Measurements from ENCODE around the gene SLC19A1. TPM values are rescaled to one million over a fixed set of nuclear protein-coding genes. Genes with fewer than 3 reads are reported as not detected.

SLC19A1 gene
- 10 to 100 TPM; 34.3 to 38.4 TPM for total RNA-seq

DNA sequence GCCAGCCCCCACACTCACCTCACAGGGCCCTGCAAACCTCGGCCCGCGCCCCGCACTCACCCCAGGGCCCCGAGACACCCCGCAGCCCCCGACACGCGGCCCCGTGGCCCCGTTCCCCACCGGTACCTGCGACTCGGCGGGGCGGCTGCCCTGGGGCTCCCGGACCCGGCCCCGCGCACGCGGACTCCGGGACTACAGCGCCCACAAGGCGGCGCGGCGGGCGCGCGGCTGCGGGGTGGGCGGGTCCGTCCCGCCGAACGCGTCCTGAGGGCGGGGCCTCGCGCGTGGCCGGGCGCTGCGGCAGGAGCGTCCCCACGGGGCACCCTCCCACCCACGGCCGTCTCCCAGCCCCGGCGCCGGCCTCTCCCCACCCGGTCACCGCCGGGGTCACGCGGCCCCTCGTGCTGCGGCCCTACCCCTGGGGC is at the start of gene SLC19A1:
Gene SLC19A1 (minus strand): TSS at position 199 of the 425 bp plus-strand sequence. CDS start 4,481 bp downstream, outside the sequence.
- ATAC-seq (ENCODE audit: low read depth): peak; percentile 81
- H3K4me3 Mint-ChIP-seq: peak within 1 kb of the TSS; percentile 73
- peaks cover 10% of the 10 kb centered on the region for H3K4me1 Mint-ChIP-seq
- DNase-seq: peak; percentile 91
- peak within 1 kb of the TSS; percentile 65 for H3K27ac Mint-ChIP-seq
- POLR2A ChIA-PET: interaction anchor here (0.7 to 1.1 kb wide), 2 partner anchors 9 to 10 kb away, joined by 4 read pairs; no protein-coding TSS in a partner anchor
- H3K36me3 Mint-ChIP-seq: no peaks in the 10 kb centered on the region
- H3K9me3 Mint-ChIP-seq: no peaks in the 10 kb centered on the region
- H3K27me3 Mint-ChIP-seq: no peaks in the 10 kb centered on the region

DNA sequence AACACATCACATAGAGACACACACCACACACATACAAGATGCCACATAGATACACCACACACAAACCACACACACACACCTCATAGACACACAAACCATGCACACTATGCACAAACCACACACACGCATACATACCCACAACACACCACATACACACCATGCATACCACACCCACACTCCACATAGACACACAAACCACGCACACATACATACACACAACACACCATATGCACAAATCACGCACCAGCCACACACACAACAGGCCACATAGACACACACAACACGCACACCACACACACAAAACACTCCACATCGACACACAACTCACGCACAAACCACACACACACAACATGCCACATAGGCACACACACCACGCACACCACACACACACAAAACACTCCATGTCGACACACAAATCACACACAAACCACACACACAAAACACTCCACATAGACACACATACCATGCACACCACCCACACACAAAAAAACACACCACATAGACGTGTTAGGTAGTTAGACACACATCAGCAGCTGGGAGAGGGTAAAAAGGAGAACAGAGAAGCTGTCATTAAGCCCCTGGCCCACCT is 49.5 kb upstream of the SLC19A1 start:
- no peak for ATAC-seq (ENCODE audit: low read depth)
- H3K27ac Mint-ChIP-seq: no peak overlapping the region
- no peak for DNase-seq

DNA sequence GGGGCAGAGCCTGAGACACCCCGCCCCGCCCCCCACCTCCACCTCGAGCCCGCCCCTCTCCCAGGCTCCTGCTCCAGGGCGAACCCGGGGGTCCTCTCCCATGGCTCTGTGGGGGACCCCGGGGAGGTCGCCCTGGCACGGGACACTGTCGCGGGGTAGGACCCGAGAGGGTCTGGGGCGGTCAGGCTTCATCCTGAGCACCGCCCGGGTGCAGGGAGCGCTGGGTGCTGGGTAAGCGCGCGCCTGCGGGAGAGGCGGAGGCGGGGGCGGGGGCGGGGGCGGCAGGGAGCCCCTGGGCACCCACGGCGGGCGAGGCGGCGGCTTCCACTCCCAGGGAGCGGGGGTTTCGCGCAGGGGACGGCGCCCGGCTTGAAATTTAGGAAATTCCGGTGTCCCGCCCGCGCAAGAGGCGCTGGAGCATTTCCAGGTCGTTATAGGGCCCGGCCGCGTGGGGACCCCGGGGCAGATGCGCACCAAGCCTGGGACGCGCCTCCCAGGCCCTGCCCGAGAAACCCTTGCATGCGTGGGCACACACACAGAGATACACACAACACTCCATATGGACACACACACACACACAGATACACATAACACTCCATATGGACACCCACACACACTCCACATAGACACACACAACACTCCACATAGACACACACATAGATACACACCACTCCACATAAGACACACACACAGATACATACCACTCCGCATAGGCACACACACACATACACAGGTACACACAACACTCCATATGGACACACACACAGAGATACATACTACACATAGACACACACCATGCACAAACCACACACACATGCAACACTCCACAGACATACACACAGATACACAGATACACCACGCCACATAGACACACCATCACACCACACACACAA is 48.7 kb upstream of the SLC19A1 start:
- no peak for DNase-seq
- peaks cover 22% of the 10 kb centered on the region for H3K27me3 Mint-ChIP-seq
- peaks cover 3% of the 10 kb centered on the region for H3K36me3 Mint-ChIP-seq
- ATAC-seq (ENCODE audit: low read depth): peak; percentile 66
- POLR2A ChIA-PET: no interaction called here
- peaks cover 8% of the 10 kb centered on the region for H3K4me1 Mint-ChIP-seq
- peaks cover 21% of the 10 kb centered on the region for H3K9me3 Mint-ChIP-seq
- no peak overlapping the region for H3K27ac Mint-ChIP-seq
- H3K4me3 Mint-ChIP-seq: no peak overlapping the region

More for the DNA sequence above, 49.5 kb upstream of the SLC19A1 start:
- POLR2A ChIA-PET: interaction anchor here (0.9 to 1.1 kb wide), 5 partner anchors 37 to 113 kb away, joined by 3 to 8 read pairs (median 6); no protein-coding TSS in a partner anchor
- Mint-ChIP-seq H3K36me3 (no peaks in the 10 kb centered on the region), H3K4me3 (no peak overlapping the region), H3K9me3 (peaks cover 15% of the 10 kb centered on the region), H3K27me3 (peaks cover 17% of the 10 kb centered on the region), H3K4me1 (peaks cover 12% of the 10 kb centered on the region)

DNA sequence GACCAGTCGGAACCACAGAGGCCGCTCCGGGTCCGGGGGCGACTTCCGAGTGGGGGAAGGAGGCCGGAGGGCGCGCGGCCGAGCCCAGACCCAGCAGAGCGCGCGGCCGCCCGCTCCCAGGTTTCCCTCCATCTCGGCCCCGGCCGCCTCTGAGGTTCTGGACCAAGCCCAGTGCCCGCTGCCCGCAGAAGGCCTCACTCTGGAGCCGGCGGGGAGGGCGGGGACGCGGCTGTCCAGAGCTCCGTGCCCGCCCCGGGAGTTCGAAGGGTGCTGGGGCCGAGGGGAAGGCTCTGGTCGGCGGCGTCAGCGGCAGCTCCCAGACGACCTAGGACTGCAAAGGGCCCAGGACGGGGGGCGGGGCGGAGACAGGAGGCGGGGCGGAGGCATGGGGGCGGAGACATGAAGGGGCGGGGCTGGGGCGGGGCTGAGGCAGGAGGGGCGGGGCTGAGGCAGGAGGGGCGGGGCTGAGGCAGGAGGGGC is 48.0 kb upstream of the SLC19A1 start:
- peak overlapping the region; percentile 55 for H3K4me3 Mint-ChIP-seq
- H3K36me3 Mint-ChIP-seq: peaks cover 3% of the 10 kb centered on the region
- no peak overlapping the region for H3K27ac Mint-ChIP-seq
- H3K9me3 Mint-ChIP-seq: peaks cover 23% of the 10 kb centered on the region
- ATAC-seq (ENCODE audit: low read depth): peak; percentile 61
- POLR2A ChIA-PET: no interaction called here
- peaks cover 22% of the 10 kb centered on the region for H3K27me3 Mint-ChIP-seq
- peaks cover 8% of the 10 kb centered on the region for H3K4me1 Mint-ChIP-seq
- DNase-seq: peak; percentile 80

DNA sequence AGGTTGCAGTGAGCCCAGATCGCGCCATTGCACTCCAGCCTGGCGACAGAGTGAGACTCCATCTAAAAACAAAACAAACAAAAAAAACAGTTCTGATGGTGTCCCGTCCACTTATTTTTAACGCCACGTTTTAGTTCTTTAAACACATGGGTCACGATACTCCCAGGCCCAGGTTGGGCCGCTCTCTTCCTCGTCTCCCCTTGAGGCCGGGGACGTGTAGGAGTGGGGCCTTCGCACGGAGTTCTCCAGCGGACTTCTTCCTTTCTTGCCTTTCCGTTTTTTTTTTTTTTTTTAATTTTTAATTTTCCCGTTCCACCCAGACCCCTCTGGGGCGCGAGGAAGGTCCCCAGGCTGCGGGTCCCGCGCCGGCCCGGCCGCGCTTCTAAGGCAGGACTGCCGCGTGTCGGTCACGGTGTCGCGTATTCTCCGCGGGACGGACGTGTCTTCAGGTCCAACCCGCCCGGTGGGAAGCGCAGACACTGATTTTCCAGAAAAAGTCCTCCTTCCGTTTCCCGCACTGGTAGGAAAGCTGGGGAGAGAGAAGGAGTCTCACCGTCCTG is 47.5 kb upstream of the SLC19A1 start:
- DNase-seq: no peak
- H3K4me3 Mint-ChIP-seq: no peak overlapping the region
- no peak overlapping the region for H3K27ac Mint-ChIP-seq

DNA sequence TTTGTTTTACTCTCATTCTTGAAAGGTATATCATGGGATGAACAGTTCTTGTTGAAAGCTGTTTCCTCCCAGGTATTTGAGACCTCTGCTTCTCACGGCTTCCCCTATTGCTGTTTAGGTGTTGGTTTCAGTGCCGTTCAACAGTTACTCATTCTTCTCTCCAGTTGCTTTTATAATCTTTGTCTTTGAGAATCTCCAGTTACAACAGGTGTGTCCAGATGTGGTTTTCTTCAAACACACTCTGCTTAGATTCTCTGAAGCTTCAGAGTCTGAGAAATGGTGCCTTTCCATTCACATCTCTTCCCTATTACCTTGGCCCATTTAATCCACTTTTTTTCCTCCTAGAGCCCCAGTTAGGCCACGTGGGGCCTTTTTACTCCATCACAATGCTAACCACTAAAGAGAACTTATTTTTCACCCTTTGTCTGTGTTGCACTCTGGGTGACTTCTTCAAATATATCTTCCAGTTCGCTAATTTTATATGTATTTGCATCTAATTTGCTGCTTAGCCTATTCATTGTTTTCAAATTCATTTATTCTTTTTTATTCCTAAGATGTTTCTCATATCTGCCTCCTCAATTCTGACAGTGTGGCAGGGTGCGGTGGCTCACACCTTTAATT is 46.7 kb upstream of the SLC19A1 start:
- no peak overlapping the region for H3K4me3 Mint-ChIP-seq
- no peak overlapping the region for H3K27ac Mint-ChIP-seq
- peaks cover 27% of the 10 kb centered on the region for H3K9me3 Mint-ChIP-seq
- POLR2A ChIA-PET: no interaction called here
- ATAC-seq (ENCODE audit: low read depth) (no peak), DNase-seq (no peak)
- H3K4me1 Mint-ChIP-seq: peaks cover 5% of the 10 kb centered on the region
- H3K27me3 Mint-ChIP-seq: peaks cover 26% of the 10 kb centered on the region
- H3K36me3 Mint-ChIP-seq: peaks cover 3% of the 10 kb centered on the region

More for the DNA sequence above, 47.5 kb upstream of the SLC19A1 start:
- Mint-ChIP-seq H3K4me1 (peaks cover 8% of the 10 kb centered on the region), H3K36me3 (peaks cover 3% of the 10 kb centered on the region), H3K9me3 (peaks cover 23% of the 10 kb centered on the region), H3K27me3 (peaks cover 23% of the 10 kb centered on the region)
- POLR2A ChIA-PET: no interaction called here
- ATAC-seq (ENCODE audit: low read depth): no peak

DNA sequence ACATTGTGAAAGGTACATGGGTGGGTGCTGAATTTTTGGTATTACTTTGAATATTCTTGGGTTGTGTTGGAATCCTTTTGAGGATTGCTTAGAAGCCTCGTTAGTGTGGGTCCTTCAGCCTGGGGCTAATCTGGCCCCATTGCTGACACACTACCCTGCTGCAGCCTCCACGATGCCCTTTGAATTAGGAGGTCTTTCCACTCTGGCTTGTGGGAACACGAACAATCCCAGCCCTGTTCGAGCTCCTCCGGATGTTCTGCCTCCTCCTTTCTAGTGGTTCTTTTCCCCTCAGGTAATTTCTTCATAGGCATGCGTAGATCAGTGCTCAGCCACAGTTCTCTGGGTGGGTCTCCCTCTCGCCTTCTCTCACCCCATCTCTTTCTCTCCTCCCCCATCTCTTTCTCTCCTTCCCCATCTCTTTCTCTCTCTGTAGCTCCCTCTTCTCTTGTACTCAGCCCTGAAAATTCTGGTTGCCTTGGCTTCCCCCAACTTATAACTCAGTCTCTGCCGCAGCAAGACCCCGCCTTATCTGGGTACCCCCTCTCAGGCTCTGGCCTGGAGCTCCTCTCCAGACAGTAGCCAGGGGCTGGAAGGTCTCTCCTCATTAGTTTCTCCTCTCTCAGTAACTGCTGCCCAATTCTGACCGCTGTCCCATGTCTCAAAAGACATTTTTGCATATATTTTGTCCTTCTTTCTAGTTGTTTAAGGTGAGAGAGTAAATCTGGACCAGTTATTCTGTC is 46.0 kb upstream of the SLC19A1 start:
- ATAC-seq (ENCODE audit: low read depth) (no peak), DNase-seq (no peak)
- H3K4me3 Mint-ChIP-seq: no peak overlapping the region
- POLR2A ChIA-PET: no interaction called here
- no peak overlapping the region for H3K27ac Mint-ChIP-seq
- peaks cover 3% of the 10 kb centered on the region for H3K36me3 Mint-ChIP-seq
- peaks cover 26% of the 10 kb centered on the region for H3K27me3 Mint-ChIP-seq
- H3K4me1 Mint-ChIP-seq: peaks cover 3% of the 10 kb centered on the region
- peaks cover 27% of the 10 kb centered on the region for H3K9me3 Mint-ChIP-seq

DNA sequence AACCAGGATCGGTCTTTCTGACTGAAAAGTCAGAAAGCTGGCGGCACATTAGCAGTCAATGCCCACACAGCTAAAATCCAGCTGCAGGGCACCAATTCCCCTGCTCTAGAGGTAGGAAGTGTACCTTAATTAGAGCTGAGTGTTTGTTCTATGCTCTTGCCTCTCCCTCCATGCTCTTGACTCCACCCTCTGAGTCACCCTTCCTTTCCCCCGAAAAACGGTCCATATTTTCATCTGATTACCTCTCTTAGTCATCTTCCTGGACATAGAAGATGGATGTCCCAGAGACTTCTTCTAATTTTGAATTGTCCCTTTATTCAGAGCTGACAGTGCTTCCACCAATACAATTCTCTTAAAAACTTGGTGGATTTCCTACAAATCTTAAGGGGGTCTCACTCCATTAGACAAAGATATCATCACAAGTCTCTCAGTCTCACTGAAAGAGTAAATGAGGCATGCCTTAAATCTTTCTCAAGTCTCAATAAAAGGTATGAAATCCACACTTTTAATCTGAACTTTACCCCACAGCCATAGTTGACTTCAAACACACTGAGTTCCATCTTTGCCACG is 44.1 kb upstream of the SLC19A1 start:
- Mint-ChIP-seq H3K9me3 (peaks cover 32% of the 10 kb centered on the region), H3K4me1 (peaks cover 3% of the 10 kb centered on the region), H3K27ac (no peak overlapping the region), H3K4me3 (no peak overlapping the region), H3K27me3 (peaks cover 32% of the 10 kb centered on the region), H3K36me3 (peaks cover 3% of the 10 kb centered on the region)
- no peak for ATAC-seq (ENCODE audit: low read depth)
- no peak for DNase-seq
- POLR2A ChIA-PET: no interaction called here

DNA sequence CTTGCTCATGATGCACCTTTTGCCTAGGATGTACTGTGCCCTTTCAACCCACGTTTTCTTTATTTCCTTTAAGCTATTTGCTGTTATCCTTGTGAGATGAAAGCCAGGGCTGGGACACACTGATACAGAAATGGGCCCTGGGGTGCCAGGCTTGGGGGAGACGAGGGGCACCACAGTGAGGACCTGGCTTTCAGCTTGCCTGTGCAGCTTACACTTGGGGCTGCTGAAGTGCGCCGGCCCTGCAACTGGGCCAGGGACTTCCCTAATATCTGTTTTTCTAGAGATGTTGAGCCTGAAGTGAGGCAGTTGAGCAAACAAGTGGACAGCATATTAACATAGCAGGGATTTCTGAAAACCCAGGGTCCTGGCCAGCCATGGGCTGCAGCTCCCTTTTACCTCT is 42.5 kb upstream of the SLC19A1 start:
- Mint-ChIP-seq H3K4me1 (peaks cover 3% of the 10 kb centered on the region), H3K9me3 (peaks cover 32% of the 10 kb centered on the region), H3K27me3 (peaks cover 32% of the 10 kb centered on the region), H3K36me3 (peaks cover 3% of the 10 kb centered on the region), H3K4me3 (no peak overlapping the region), H3K27ac (no peak overlapping the region)
- ATAC-seq (ENCODE audit: low read depth) (no peak), DNase-seq (no peak)
- POLR2A ChIA-PET: no interaction called here

DNA sequence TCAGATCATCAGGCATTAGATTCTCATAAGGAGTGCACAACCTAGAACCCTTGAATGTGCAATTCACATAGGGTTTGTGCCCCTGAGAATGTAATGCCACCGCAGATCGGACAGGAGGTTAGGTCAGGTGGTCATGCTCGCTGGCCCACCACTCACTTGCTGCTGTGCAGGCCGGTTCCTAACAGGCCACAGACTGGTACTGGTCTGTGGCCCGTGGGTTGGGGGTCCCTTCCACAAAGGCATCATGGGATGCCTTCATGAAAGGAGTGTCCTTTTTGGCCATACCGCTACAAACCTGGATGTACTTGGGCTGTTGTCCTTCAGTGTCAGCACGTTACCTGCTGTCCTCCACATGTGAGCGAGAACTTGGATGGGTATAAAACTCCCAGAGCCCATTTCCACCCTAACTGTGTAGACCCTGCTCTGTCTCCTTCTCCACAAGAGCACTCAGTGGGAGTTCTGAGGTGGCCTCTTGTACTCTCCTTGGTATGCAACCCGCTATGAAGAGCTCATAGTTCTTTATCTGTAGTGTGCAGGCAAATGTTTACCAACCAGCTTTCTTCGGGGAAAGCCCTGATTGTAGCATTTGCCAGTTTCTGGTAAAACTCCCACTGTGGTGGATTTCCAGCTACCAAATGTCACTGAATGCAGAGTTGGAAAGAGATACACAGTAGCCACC is 41.7 kb upstream of the SLC19A1 start:
- H3K36me3 Mint-ChIP-seq: peaks cover 3% of the 10 kb centered on the region
- POLR2A ChIA-PET: no interaction called here
- ATAC-seq (ENCODE audit: low read depth) (no peak), DNase-seq (no peak)
- H3K4me3 Mint-ChIP-seq: no peak overlapping the region
- peaks cover 27% of the 10 kb centered on the region for H3K27me3 Mint-ChIP-seq
- peaks cover 32% of the 10 kb centered on the region for H3K9me3 Mint-ChIP-seq
- H3K4me1 Mint-ChIP-seq: peaks cover 1% of the 10 kb centered on the region
- H3K27ac Mint-ChIP-seq: no peak overlapping the region

DNA sequence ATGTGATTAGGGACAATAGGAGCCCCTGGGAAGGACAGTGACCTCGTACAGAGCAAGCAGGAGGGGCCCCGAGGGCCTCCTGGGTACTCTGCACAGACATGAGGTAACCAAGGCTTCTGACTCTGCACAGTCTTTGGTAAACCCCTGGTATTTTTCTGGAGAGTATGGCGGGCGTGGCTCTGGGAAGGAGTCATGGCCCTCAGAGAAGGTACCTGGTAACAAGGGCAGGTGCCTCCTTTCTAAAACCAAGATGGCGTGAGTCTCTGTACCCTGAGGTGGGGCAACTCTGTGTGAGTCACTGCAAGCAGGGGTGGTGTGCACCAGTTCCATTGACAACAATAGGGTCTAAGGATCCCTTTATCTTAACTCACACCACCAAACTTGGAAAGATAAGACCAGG is 39.9 kb upstream of the SLC19A1 start:
- no peak for ATAC-seq (ENCODE audit: low read depth)
- peaks cover 3% of the 10 kb centered on the region for H3K36me3 Mint-ChIP-seq
- H3K4me3 Mint-ChIP-seq: no peak overlapping the region
- H3K27me3 Mint-ChIP-seq: peaks cover 15% of the 10 kb centered on the region
- H3K27ac Mint-ChIP-seq: no peak overlapping the region
- no peak for DNase-seq
- peaks cover 20% of the 10 kb centered on the region for H3K9me3 Mint-ChIP-seq
- POLR2A ChIA-PET: no interaction called here
- no peaks in the 10 kb centered on the region for H3K4me1 Mint-ChIP-seq

DNA sequence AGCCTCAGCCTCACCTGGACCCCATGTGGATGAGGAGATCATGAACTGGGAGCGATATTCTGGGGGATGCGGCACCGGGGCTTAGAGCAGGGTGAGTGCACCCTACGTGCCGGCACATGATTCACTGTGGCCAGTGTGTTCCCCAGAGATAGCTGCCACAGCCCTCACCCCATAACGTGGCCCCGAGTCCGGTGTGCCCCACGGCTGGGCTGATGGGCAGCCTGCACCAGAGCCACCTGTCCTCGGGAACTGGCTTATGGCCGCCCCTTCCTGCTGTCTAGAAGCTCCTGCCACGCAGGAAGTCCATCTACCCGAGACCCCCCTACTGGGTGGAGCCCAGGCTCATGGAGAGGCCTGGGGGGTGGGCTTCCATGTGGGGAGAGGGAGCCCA is 39.1 kb upstream of the SLC19A1 start:
- H3K36me3 Mint-ChIP-seq: peaks cover under 1% of the 10 kb centered on the region
- no peak overlapping the region for H3K4me3 Mint-ChIP-seq
- peaks cover 13% of the 10 kb centered on the region for H3K9me3 Mint-ChIP-seq
- POLR2A ChIA-PET: no interaction called here
- peaks cover 11% of the 10 kb centered on the region for H3K27me3 Mint-ChIP-seq
- DNase-seq (no peak), ATAC-seq (ENCODE audit: low read depth) (no peak)
- H3K27ac Mint-ChIP-seq: no peak overlapping the region
- H3K4me1 Mint-ChIP-seq: no peaks in the 10 kb centered on the region

Measured in activated naive CD8-positive, alpha-beta T cell treated with anti-CD3 and anti-CD28 coated beads, Interleukin-2, amount 10 ng/mL, durations not matched to agents 7 days and 5 days (primary cell).